Stimulated activated naive B cell treated with anti-CD40 and anti-IgM and Interleukin-4, amounts not matched to agents 10 μg/mL and 1 μg/mL and 100 μg/mL, for 72 hours (primary cell): ENCODE measurements around the gene MESP2.
A peak's percentile ranks its signal among the peaks of the same experiment; 100 is the strongest.

Experiments
- ATAC-seq, 2 donors: fragments of 150-1000 bp; cut with Tn5 transposase; replicated peaks; 2 replicates each; pipeline ENCODE4 v1.10.0; 2021; ENCODE audit warnings: moderate library complexity in 1 of 2
- DNase-seq: peaks from one replicate; pipeline ENCODE4 v3.0.0; 2021
- H3K27ac Mint-ChIP-seq: one replicate; pipeline ENCODE4 v1.8.0; 2022; ENCODE audit warnings: mild to moderate bottlenecking, mixed read lengths
- H3K27me3 Mint-ChIP-seq, 2 donors: one replicate each; pipeline ENCODE4 v1.8.0; 2022; ENCODE audit warnings: mixed read lengths in 2 of 2
- H3K36me3 Mint-ChIP-seq, 2 donors: one replicate each; pipeline ENCODE4 v1.8.0; 2022; ENCODE audit warnings: mixed read lengths in 2 of 2, mild to moderate bottlenecking in 1 of 2
- H3K4me1 Mint-ChIP-seq, 2 donors: one replicate each; pipeline ENCODE4 v1.8.0; 2022; ENCODE audit warnings: mixed read lengths in 2 of 2, mild to moderate bottlenecking in 1 of 2
- H3K4me3 Mint-ChIP-seq, 2 donors: one replicate each; pipeline ENCODE4 v1.8.0; 2022; ENCODE audit warnings: mild to moderate bottlenecking in 2 of 2, mixed read lengths in 2 of 2, moderate library complexity in 1 of 2
- H3K9me3 Mint-ChIP-seq, 2 donors: one replicate each; pipeline ENCODE4 v1.8.0; 2022; ENCODE audit warnings: mixed read lengths in 2 of 2, mild to moderate bottlenecking in 1 of 2

MESP2 gene

GRCh38 chr15:89818287-89818686 is 42.2 kb downstream of the MESP2 start:
- peaks cover 0 to 3% of the 10 kb centered on the region in 2 donors for H3K9me3 Mint-ChIP-seq
- peaks cover 0 to 12% of the 10 kb centered on the region in 2 donors for H3K36me3 Mint-ChIP-seq
- peaks cover 15 to 16% of the 10 kb centered on the region in 2 donors for H3K4me1 Mint-ChIP-seq
- H3K27ac Mint-ChIP-seq: no peak overlapping the region
- no peak for DNase-seq
- no peak for ATAC-seq
- H3K27me3 Mint-ChIP-seq: peaks cover 45 to 52% of the 10 kb centered on the region in 2 donors
- no peak overlapping the region for H3K4me3 Mint-ChIP-seq

GRCh38 chr15:89820666-89821611 is 44.8 kb downstream of the MESP2 start:
- Mint-ChIP-seq H3K4me3 (no peak overlapping the region), H3K36me3 (peaks cover 0 to 4% of the 10 kb centered on the region in 2 donors), H3K4me1 (peaks cover 19% of the 10 kb centered on the region in 2 donors), H3K27ac (no peak overlapping the region), H3K27me3 (peaks cover 34 to 39% of the 10 kb centered on the region in 2 donors), H3K9me3 (peaks cover 0 to 3% of the 10 kb centered on the region in 2 donors)
- no peak for DNase-seq
- ATAC-seq: no peak

GRCh38 chr15:89822026-89822425 is 45.9 kb downstream of the MESP2 start:
- DNase-seq (no peak), ATAC-seq (peak in 1 of 2 donors; percentile 41)
- Mint-ChIP-seq H3K36me3 (no peaks in the 10 kb centered on the region), H3K4me1 (peaks cover 20 to 21% of the 10 kb centered on the region in 2 donors), H3K27me3 (peaks cover 26 to 30% of the 10 kb centered on the region in 2 donors), H3K9me3 (no peaks in the 10 kb centered on the region), H3K27ac (no peak overlapping the region), H3K4me3 (no peak overlapping the region)

GRCh38 chr15:89822611-89822950 is 46.4 kb downstream of the MESP2 start:
- H3K4me1 Mint-ChIP-seq: peaks cover 20 to 21% of the 10 kb centered on the region in 2 donors
- no peak for ATAC-seq
- no peak for DNase-seq
- peaks cover 26 to 30% of the 10 kb centered on the region in 2 donors for H3K27me3 Mint-ChIP-seq
- H3K36me3 Mint-ChIP-seq: peaks cover 0 to 1% of the 10 kb centered on the region in 2 donors
- no peak overlapping the region for H3K27ac Mint-ChIP-seq
- no peak overlapping the region for H3K4me3 Mint-ChIP-seq
- H3K9me3 Mint-ChIP-seq: no peaks in the 10 kb centered on the region

DNA sequence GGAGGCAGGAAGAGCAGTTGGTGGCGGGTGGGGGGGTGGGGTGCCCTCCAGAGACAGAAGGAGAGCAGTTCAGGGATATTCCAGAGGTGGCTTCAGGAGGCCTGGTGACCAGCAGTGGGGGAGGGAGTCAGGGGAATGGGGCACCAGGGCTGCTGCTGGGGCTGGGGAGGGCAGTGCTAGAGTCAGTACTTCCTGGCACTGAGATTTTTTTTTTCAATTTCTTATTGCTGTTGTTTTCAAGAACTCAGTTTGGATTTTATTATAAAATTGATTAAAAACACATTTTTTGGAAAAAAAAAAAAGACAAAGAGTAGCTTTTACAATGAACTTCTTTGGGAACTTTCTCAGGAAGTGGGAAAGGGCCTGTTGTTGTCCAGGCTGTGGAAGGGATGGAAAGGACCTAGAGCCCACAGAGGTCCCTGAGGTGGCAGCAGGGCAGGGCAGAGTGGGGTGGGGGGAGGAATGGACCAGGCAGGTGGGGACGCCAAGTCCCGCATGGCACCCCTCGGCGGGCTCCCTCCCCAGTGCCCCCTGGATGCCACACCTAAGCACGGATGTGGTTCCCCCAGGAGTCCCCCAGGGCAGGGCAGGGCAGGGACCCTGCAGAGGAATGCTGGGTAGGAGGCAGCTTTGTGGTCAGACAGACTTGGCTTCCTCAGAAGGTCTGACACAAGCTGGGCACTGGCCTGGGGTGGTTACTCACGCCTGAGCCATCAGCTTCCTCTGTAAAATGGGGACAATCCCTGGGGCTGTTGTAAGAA is 47.0 kb downstream of the MESP2 start:
- DNase-seq (no peak), ATAC-seq (no peak)
- Mint-ChIP-seq H3K36me3 (peaks cover 0 to 1% of the 10 kb centered on the region in 2 donors), H3K27ac (no peak overlapping the region), H3K4me1 (peaks cover 20 to 21% of the 10 kb centered on the region in 2 donors), H3K9me3 (no peaks in the 10 kb centered on the region), H3K4me3 (no peak overlapping the region), H3K27me3 (peaks cover 23 to 30% of the 10 kb centered on the region in 2 donors)

- H3K4me1 Mint-ChIP-seq: peaks cover 23 to 26% of the 10 kb centered on the region in 2 donors
- DNase-seq (no peak), ATAC-seq (no peak)
- H3K4me3 Mint-ChIP-seq: no peak overlapping the region
- H3K27me3 Mint-ChIP-seq: peaks cover 22 to 30% of the 10 kb centered on the region in 2 donors
- no peak overlapping the region for H3K27ac Mint-ChIP-seq
- peaks cover 2 to 4% of the 10 kb centered on the region in 2 donors for H3K36me3 Mint-ChIP-seq
- no peaks in the 10 kb centered on the region for H3K9me3 Mint-ChIP-seq
These were observed 47.9 kb downstream of the MESP2 start for GRCh38 chr15:89823836-89824606.

- no peak overlapping the region for H3K4me3 Mint-ChIP-seq
- peaks cover 4 to 5% of the 10 kb centered on the region in 2 donors for H3K36me3 Mint-ChIP-seq
- no peak for ATAC-seq
- H3K27ac Mint-ChIP-seq: no peak overlapping the region
- H3K4me1 Mint-ChIP-seq: peaks cover 25 to 27% of the 10 kb centered on the region in 2 donors
- peaks cover 22 to 30% of the 10 kb centered on the region in 2 donors for H3K27me3 Mint-ChIP-seq
- no peaks in the 10 kb centered on the region for H3K9me3 Mint-ChIP-seq
- DNase-seq: no peak
These were observed 48.4 kb downstream of the MESP2 start for GRCh38 chr15:89824607-89824867.

GRCh38 chr15:89825271-89825940 is 49.3 kb downstream of the MESP2 start:
- Mint-ChIP-seq H3K9me3 (no peaks in the 10 kb centered on the region), H3K4me3 (no peak overlapping the region), H3K27ac (peak overlapping the region; percentile 21), H3K27me3 (peaks cover 22 to 28% of the 10 kb centered on the region in 2 donors), H3K36me3 (peaks cover 6 to 9% of the 10 kb centered on the region in 2 donors), H3K4me1 (peaks cover 26 to 27% of the 10 kb centered on the region in 2 donors)
- ATAC-seq (peak; percentile 87 to 91), DNase-seq (no peak)

- no peak overlapping the region for H3K4me3 Mint-ChIP-seq
- no peak overlapping the region for H3K27ac Mint-ChIP-seq
- peaks cover 9 to 16% of the 10 kb centered on the region in 2 donors for H3K36me3 Mint-ChIP-seq
- no peak for DNase-seq
- peaks cover 25 to 27% of the 10 kb centered on the region in 2 donors for H3K4me1 Mint-ChIP-seq
- peaks cover 16 to 18% of the 10 kb centered on the region in 2 donors for H3K27me3 Mint-ChIP-seq
- no peak for ATAC-seq
- H3K9me3 Mint-ChIP-seq: no peaks in the 10 kb centered on the region
These were observed 50.8 kb downstream of the MESP2 start for GRCh38 chr15:89826671-89827655.

GRCh38 chr15:89827829-89828228 is 51.7 kb downstream of the MESP2 start:
- peaks cover 13 to 17% of the 10 kb centered on the region in 2 donors for H3K36me3 Mint-ChIP-seq
- DNase-seq (no peak), ATAC-seq (no peak)
- no peak overlapping the region for H3K27ac Mint-ChIP-seq
- peaks cover 18 to 27% of the 10 kb centered on the region in 2 donors for H3K4me1 Mint-ChIP-seq
- no peak overlapping the region for H3K4me3 Mint-ChIP-seq
- peaks cover 8 to 9% of the 10 kb centered on the region in 2 donors for H3K27me3 Mint-ChIP-seq
- no peaks in the 10 kb centered on the region for H3K9me3 Mint-ChIP-seq
